ENCODE measurements around the gene RAB33B. TPM values are rescaled to one million over a fixed set of nuclear protein-coding genes. Genes with fewer than 3 reads are reported as not detected.

RAB33B gene
- total and polyA plus RNA-seq, 9 of the 15 experiments (the other 6 are each of a cell fraction or from before 2014, with no cell fraction given) = 1.7 to 3.7 (median 3.0) TPM

GRCh38 chr4:139523076-139523475, 69.2 kb downstream of the RAB33B start (continued):
- TF ChIP-seq ZBTB40 (IDR thresholded peaks at IDR 0.05) (no peak), ZBTB40 (CRISPR knock-in tag; IDR thresholded peaks at IDR 0.05) (no peak), TBL1XR1 (IDR thresholded peaks at IDR 0.05; ENCODE audit: low read length in 2 of 2) (no peak), ZNF639 (CRISPR knock-in tag; conservative IDR thresholded peaks at IDR 0.05 in 1 of 2, IDR thresholded peaks at IDR 0.05 in 1 of 2) (no peak), REST (IDR thresholded peaks at IDR 0.05; ENCODE audit: borderline replicate concordance) (no peak), REST (CRISPR knock-in tag; IDR thresholded peaks at IDR 0.05; ENCODE audit: low read depth) (no peak)

Data from K562 (cell line).